SK-N-SH treated with all-trans-retinoic acid at 6 μM for 48 hours (cell line): ENCODE measurements around the gene LYVE1.

Source experiments
- OSR1 ChIP-seq: fragments of 250-450 bp; sonication (Bioruptor Pico); IDR thresholded peaks from 2 replicates; pipeline ENCODE4 v1.8.0; 2022; ENCODE audit warnings: moderate library complexity, mild to moderate bottlenecking, inconsistent platforms
- ZNF70 ChIP-seq: fragments of 450-650 bp; formaldehyde crosslinking; IDR thresholded peaks from 2 replicates; pipeline ENCODE4 v1.5.0; 2020; ENCODE audit warnings: mild to moderate bottlenecking, moderate library complexity
- TF ChIP-seq, protein P1 (sequence below): fragments of 250-450 bp; sonication (Bioruptor Pico); IDR thresholded peaks from 2 replicates; pipeline ENCODE4 v1.8.0; 2020; ENCODE audit warnings: mild to moderate bottlenecking, moderate library complexity, borderline replicate concordance

- TF ChIP-seq ZNF70 (CRISPR knock-in tag) (no peak), OSR1 (CRISPR knock-in tag) (no peak)
- TF ChIP-seq, protein P1, sequence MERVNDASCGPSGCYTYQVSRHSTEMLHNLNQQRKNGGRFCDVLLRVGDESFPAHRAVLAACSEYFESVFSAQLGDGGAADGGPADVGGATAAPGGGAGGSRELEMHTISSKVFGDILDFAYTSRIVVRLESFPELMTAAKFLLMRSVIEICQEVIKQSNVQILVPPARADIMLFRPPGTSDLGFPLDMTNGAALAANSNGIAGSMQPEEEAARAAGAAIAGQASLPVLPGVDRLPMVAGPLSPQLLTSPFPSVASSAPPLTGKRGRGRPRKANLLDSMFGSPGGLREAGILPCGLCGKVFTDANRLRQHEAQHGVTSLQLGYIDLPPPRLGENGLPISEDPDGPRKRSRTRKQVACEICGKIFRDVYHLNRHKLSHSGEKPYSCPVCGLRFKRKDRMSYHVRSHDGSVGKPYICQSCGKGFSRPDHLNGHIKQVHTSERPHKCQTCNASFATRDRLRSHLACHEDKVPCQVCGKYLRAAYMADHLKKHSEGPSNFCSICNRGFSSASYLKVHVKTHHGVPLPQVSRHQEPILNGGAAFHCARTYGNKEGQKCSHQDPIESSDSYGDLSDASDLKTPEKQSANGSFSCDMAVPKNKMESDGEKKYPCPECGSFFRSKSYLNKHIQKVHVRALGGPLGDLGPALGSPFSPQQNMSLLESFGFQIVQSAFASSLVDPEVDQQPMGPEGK (CRISPR knock-in tag) = no peak
Measured at GRCh38 chr11:10606536-10607208, 38.2 kb upstream of the LYVE1 start.
